Activated T-cell treated with anti-CD3 and anti-CD28 coated beads, Interleukin-2, amount 50 U/mL, for 1 hour (primary cell): Measurements from ENCODE around the gene HIVEP2.
A peak's percentile ranks its signal among the peaks of the same experiment; 100 is the strongest.

ENCODE experiments used
- DNase-seq: peaks from one replicate; pipeline ENCODE4 v3.0.0-alpha.2; 2020

Gene HIVEP2

GRCh38 chr6:142944124-142945048, 590 bp downstream of the HIVEP2 start:
- DNase-seq = peak; percentile 96

- peak; percentile 62 for DNase-seq
These were observed 1.3 kb downstream of the HIVEP2 start for GRCh38 chr6:142943711-142944123.

GRCh38 chr6:142942805-142943227, 2.2 kb downstream of the HIVEP2 start:
- DNase-seq = no peak

GRCh38 chr6:142942238-142942637, 2.7 kb downstream of the HIVEP2 start:
- DNase-seq = no peak

- DNase-seq = no peak
These were observed 4.0 kb downstream of the HIVEP2 start for GRCh38 chr6:142941018-142941417.

GRCh38 chr6:142940487-142940886, 4.5 kb downstream of the HIVEP2 start:
- DNase-seq = no peak

- no peak for DNase-seq
These were observed 6.5 kb downstream of the HIVEP2 start for GRCh38 chr6:142938510-142938909.

GRCh38 chr6:142937986-142938385, 7.0 kb downstream of the HIVEP2 start:
- DNase-seq = no peak

GRCh38 chr6:142935553-142936517, 9.1 kb downstream of the HIVEP2 start:
- peak; percentile 48 for DNase-seq

- DNase-seq = no peak
These were observed 10.4 kb downstream of the HIVEP2 start for GRCh38 chr6:142934599-142934998.

- DNase-seq = no peak
These were observed 10.9 kb downstream of the HIVEP2 start for GRCh38 chr6:142934106-142934505.

- DNase-seq = no peak
These were observed 11.3 kb downstream of the HIVEP2 start for GRCh38 chr6:142933701-142934100.

GRCh38 chr6:142932889-142933288, 12.1 kb downstream of the HIVEP2 start:
- no peak for DNase-seq

- no peak for DNase-seq
These were observed 15.1 kb downstream of the HIVEP2 start for GRCh38 chr6:142929751-142930358.

- DNase-seq = no peak
These were observed 17.1 kb downstream of the HIVEP2 start for GRCh38 chr6:142927904-142928303.

- DNase-seq = no peak
These were observed 17.8 kb downstream of the HIVEP2 start for GRCh38 chr6:142927271-142927580.

GRCh38 chr6:142926494-142927270, 18.3 kb downstream of the HIVEP2 start:
- peak; percentile 77 for DNase-seq

- no peak for DNase-seq
These were observed 18.8 kb downstream of the HIVEP2 start for GRCh38 chr6:142926177-142926493.

- no peak for DNase-seq
These were observed 19.3 kb downstream of the HIVEP2 start for GRCh38 chr6:142925575-142926110.

- no peak for DNase-seq
These were observed 26.5 kb downstream of the HIVEP2 start for GRCh38 chr6:142918339-142919042.

GRCh38 chr6:142916881-142917280, 28.1 kb downstream of the HIVEP2 start:
- no peak for DNase-seq
